NCI-H187 treated with DMSO at 0.1 percent for 48 hours (cell line): ENCODE data around the gene TFF3.

ENCODE experiments used
- DNase-seq: peaks from one replicate; lab custom pipeline; 2025; lab: John Stamatoyannopoulos, UW

The TFF3 gene

DNA sequence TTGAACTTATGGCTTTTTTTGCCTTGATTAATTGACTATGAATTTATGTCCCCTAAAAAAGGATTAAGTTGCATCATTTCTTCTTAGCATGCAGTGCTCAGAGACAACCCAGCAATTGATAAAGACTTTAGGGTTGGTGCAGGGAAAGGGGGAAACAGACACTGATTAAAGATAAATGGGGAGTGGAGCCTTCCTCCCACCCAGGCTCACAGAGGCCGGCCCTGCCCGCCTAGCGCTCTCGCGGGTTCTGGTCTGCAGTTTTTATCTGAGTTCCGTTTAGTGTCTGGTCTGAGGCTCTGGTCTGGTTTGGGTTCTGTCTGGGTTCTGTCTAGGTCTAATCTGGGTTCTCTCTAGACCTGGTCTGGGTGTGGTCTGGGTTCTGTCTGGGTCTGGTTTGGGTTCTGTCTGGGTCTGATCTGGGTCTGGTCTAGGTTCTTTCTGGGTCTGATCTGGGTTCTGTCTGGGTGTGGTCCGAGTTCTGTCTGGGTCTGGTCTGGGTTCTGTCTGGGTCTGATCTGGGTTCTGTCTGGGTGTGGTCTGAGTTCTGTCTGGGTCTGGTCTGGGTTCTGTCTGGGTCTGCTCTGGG, 48.1 kb downstream of the TFF3 start:
- DNase-seq: no peak

DNA sequence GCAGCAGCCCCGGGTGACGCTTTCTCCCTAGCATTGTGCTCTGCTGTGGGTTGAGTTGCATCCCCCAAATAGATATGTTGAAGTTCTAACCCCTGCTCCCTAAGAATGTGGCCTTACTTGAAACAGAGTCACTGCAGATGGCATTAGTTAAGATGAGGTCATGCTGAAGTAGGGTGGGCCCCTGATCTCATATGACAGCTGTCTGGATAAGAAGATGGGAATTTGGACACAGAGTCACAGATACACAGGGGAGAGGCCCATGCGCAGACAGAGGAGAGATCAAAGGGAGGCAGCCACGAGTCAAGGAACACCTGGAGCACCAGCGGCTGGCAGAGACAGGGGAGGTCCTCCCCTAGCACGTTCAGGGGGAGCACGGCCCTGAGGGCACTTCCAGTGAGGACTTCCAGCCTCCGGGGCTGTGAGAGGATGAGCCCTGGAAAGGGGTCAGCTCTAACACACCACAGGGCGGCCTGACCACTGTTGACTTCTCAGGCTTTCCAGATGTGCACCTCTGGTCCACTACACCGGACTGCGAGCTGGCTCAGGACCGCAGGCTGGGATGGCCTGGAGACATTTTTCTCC, 49.9 kb downstream of the TFF3 start:
- no peak for DNase-seq

DNA sequence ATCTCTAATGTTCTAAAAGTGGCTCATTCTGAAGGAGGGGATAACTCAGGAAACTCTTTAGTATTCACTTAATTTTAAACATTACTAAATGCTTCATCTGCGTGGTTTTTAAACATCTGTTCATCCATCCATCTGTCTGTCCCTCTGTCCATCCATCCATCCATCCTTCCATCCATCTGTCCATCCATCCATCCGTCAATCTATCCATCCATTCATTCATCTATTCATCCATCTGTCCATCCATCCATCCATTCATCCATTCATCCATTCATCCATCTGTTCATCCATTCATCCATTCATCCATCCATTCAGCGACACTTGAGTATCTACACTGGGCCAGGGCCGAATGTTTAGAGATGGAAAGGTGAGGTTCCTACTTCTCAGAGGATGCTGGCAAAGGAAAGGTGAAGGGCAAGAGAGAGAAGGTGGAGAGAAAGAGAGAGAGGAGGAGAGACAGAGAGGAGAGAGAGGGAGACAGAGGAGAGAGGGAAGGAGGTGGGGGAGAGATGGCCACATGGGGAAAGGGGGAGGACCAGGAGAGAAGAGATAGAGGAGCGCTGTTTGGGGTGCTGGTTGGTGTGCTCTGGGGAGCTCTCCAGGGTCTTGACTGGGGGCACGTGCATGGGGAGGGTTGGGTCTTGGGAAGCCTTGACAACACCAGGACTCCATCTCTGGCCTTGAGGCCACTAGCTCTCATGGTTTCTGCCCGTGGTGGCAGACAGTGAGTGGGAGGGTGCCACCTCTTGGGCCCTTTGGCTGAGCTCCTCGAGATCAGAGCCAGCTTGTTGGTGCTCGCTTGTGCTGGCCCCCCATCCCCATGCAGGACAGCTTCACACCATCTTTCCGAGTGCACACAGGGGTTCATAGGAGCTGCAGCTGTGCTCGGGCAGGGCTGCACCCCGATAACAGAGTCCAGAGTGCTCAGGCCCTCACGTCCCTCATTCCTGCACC, 50.7 kb downstream of the TFF3 start:
- DNase-seq: no peak

DNA sequence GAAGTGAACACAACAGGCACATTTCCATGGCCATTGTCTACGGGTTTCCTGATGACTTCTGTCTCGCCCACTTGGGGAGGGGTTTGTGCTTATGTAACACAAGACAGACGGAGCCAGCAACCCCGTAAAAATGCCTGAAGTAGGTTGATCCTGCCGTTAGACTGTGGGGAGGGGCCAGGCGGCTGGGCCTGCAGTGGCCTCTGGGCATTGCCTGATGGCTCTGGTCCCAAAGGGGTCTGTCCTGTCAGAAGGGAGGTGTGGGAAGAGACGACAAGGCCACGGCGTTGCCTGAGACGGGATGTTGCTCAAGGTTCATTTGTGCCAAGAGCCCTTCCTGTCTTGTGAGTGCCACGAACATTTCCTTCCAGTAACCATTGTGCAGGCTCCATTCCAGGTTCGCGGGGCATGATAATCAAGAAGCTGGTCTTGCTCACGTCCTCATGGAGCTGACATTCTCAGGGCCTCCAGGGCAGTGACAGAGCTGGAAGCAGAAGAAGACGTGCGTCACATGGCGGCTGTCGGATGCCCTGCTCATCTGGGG, 51.5 kb downstream of the TFF3 start:
- DNase-seq: no peak

DNA sequence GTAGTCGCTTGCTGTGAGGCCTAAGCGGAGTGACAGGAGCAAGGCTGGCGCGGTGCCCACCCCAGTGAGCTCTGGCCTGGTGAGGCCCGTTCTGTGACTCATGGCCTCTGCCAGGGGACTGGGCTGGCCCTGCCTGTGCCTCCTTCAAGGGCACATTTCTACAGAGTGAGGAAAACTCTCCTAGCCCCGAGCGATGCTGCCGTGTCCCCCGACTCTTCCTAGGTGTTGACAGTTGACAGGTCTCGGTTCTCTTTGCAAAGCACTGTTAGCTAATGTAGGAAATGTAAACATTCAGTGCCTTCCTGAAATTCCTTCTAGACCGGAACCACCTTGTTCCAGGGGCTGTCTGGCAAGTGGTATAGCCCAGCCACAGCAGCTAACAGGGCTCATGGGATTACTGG, 52.4 kb downstream of the TFF3 start:
- no peak for DNase-seq

DNA sequence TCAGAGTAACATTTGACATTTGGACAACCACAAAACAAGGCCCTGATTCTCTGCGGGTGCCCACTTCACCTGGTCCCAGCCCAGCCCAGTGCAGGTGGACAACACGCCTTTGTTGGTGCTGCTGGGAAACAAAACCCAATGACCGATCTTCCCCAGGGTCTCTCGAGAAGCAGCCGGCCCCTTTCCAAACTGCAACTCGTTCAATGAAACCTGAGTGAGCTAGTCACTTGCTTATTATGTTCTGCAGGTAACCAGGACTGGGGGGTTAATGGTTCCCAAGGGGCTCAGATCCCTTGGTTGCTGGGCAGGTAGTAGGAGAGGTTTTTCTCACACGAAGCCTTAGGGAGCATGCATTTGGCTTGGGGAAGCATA, 53.4 kb downstream of the TFF3 start:
- peak; percentile 48 for DNase-seq
